Upper lobe of left lung (tissue), 4 donors: ENCODE data around the gene FHIT.

Experiments
- CTCF ChIP-seq, 6 experiments: fragments of 450-650 bp in 4 of 6; fragments of 200-600 bp in 2 of 6; sonication (generic) in 2 of 6; IDR thresholded peaks; one replicate each; pipeline ENCODE4 v1.5.1; 2016 to 2019; ENCODE audit warnings: antibody characterized with exemption in 6 of 6
- POLR2A ChIP-seq, 4 donors: fragments of 450-650 bp; IDR thresholded peaks; one replicate each; pipeline ENCODE4 v1.5.1; 2016 to 2017; ENCODE audit warnings: antibody characterized with exemption in 4 of 4, mild to moderate bottlenecking in 2 of 4
- POLR2AphosphoS5 ChIP-seq, 2 donors: sonication (generic); formaldehyde crosslinking; IDR thresholded peaks; one replicate each; pipeline ENCODE4 v1.5.1; 2017; ENCODE audit warnings: antibody characterized with exemption in 2 of 2

GRCh38 chr3:60867200-60867599 is 384.1 kb downstream of the FHIT start:
- no peak for TF ChIP-seq CTCF (IDR thresholded peaks at IDR 0.05)
- TF ChIP-seq POLR2AphosphoS5 (IDR thresholded peaks at IDR 0.05), result no peak
- TF ChIP-seq POLR2A (IDR thresholded peaks at IDR 0.05), result no peak
